Natural killer cell (primary cell): Measurements from ENCODE around the gene S100A13. TPM values are rescaled to one million over a fixed set of nuclear protein-coding genes. Genes with fewer than 3 reads are reported as not detected.

Source experiments
- ATAC-seq, 3 donors: fragments of 150-1000 bp in 2 of 3; fragments of 200-7000 bp in 1 of 3; cut with Tn5 transposase; 1 replicate in 1 of 3; 2 replicates in 2 of 3; pipeline ENCODE4 v1.10.0; 2021; ENCODE audit warnings: mild to moderate bottlenecking in 2 of 3, moderate library complexity in 2 of 3
- DNase-seq, 2 donors: peaks; one replicate each; pipeline versions ENCODE4 v3.0.0 to v3.0.0-alpha.2; 2013 to 2021; ENCODE audit warnings: mixed read lengths in 1 of 2
- H3K27ac ChIP-seq: one replicate; pipeline ENCODE4 v1.5.1; 2013; ENCODE audit warnings: mild to moderate bottlenecking, low read length
- H3K27me3 ChIP-seq: one replicate; pipeline ENCODE4 v1.6.1; 2013; ENCODE audit warnings: low read length; ENCODE audit not compliant: control insufficient read depth, insufficient read depth
- H3K36me3 ChIP-seq: one replicate; pipeline ENCODE4 v1.6.1; 2013; ENCODE audit warnings: low read length; ENCODE audit not compliant: control insufficient read depth, insufficient read depth
- H3K4me1 ChIP-seq: one replicate; pipeline ENCODE4 v1.6.1; 2013; ENCODE audit warnings: low read length; ENCODE audit not compliant: control insufficient read depth, insufficient read depth
- H3K4me3 ChIP-seq: one replicate; pipeline ENCODE4 v1.5.1; 2013; ENCODE audit warnings: low read length
- H3K9me3 ChIP-seq: one replicate; pipeline ENCODE4 v1.6.1; 2013; ENCODE audit warnings: low read length; ENCODE audit not compliant: control insufficient read depth, insufficient read depth
- H3K27ac Mint-ChIP-seq, 2 donors: one replicate each; pipeline ENCODE4 v1.8.0; 2022; ENCODE audit warnings: mild to moderate bottlenecking in 2 of 2, mixed read lengths in 2 of 2, moderate library complexity in 1 of 2
- H3K27me3 Mint-ChIP-seq, 2 donors: one replicate each; pipeline ENCODE4 v1.8.0; 2022; ENCODE audit warnings: low read depth in 2 of 2, mixed read lengths in 2 of 2
- H3K36me3 Mint-ChIP-seq: one replicate; pipeline ENCODE4 v1.8.0; 2022; ENCODE audit warnings: mixed read lengths
- H3K4me1 Mint-ChIP-seq, 2 donors: one replicate each; pipeline ENCODE4 v1.8.0; 2022; ENCODE audit warnings: mixed read lengths in 2 of 2
- H3K4me3 Mint-ChIP-seq: one replicate; pipeline ENCODE4 v1.8.0; 2022; ENCODE audit warnings: mild to moderate bottlenecking, moderate library complexity, mixed read lengths
- H3K9me3 Mint-ChIP-seq, 2 donors: one replicate each; pipeline ENCODE4 v1.8.0; 2022; ENCODE audit warnings: mixed read lengths in 2 of 2
- WGBS: methylation state at CpG from one replicate; pipeline ENCODE4 v1.1.7; 2013; ENCODE audit warnings: missing lambda C conversion rate; ENCODE audit not compliant: insufficient coverage; 5-methylcytosine and 5-hydroxymethylcytosine counted together
- intact Hi-C: fragments of 100-400 bp; cut with micrococcal nuclease; formaldehyde crosslinking; loops from one replicate; pipeline ENCODE4 v1.14.2; 2022
- total RNA-seq, 4 donors: library from RNA; stranded (reverse); fragments of 120-200 nt in 1 of 4; gene quantifications; one replicate each; pipeline versions ENCODE4 v1.2.3 to v1.2.4, GENCODE V29; 2013 to 2022
- TF ChIP-seq, protein P1 (sequence below): fragments of 200-600 bp; IDR thresholded peaks from one replicate; pipeline ENCODE4 v1.8.0; 2022; ENCODE audit warnings: antibody characterized with exemption

The S100A13 gene
- total RNA-seq, 3 donors from 2014 or later (not counting 1 experiment from before 2014, with no cell fraction given) = 4.0 to 5.8 (median 4.1) TPM

DNA sequence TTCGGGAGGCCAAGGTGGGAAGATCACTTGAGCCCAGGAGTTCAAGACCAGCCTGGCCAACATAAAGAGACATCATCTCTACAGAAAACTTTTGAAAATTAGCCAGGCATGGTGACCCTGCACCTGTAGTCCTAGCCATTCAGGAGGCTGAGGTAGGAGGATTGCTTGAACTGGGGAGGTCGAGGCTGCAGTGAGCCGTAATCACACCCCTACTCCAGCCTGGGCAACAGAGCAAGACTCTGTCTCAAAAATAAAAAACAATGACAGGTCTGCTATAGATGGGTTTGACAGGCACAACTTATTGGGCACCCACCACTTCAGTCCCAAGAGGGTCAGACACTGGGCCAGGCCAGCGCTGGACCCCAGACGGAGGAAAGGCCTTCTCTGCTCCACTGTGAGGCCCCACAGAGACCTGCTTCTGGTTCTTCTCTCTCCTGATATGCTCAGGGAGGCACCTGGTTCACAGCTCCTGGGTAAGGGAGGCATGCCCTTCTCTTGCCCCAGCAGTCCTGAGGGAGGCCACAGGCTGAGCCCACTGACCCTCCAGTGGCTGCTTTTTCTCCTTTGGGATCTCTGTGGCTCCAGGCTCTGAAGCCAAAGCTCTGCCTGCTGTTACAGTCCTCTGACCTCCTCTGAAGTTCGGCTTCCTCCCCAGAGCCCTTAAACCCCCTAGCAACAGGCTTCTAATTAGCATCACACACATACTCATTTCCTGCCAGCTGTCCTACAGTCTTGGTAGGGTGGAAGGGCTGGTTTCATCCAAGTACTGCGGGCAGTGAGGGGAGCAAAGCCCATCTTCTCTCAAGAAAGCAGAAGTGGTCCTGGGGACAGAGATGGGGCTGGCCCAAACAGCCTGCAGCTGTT, 28.8 kb downstream of the S100A13 start:
- H3K27ac ChIP-seq = peak overlapping the region; percentile 67
- H3K36me3 ChIP-seq = no peaks in the 10 kb centered on the region
- H3K27me3 ChIP-seq = no peaks in the 10 kb centered on the region
- Mint-ChIP-seq H3K27me3 (peaks cover 0 to 2% of the 10 kb centered on the region in 2 donors), H3K4me3 (no peak overlapping the region), H3K36me3 (no peaks in the 10 kb centered on the region), H3K9me3 (no peaks in the 10 kb centered on the region), H3K27ac (no peak overlapping the region), H3K4me1 (no peaks in the 10 kb centered on the region)
- TF ChIP-seq, protein P1, sequence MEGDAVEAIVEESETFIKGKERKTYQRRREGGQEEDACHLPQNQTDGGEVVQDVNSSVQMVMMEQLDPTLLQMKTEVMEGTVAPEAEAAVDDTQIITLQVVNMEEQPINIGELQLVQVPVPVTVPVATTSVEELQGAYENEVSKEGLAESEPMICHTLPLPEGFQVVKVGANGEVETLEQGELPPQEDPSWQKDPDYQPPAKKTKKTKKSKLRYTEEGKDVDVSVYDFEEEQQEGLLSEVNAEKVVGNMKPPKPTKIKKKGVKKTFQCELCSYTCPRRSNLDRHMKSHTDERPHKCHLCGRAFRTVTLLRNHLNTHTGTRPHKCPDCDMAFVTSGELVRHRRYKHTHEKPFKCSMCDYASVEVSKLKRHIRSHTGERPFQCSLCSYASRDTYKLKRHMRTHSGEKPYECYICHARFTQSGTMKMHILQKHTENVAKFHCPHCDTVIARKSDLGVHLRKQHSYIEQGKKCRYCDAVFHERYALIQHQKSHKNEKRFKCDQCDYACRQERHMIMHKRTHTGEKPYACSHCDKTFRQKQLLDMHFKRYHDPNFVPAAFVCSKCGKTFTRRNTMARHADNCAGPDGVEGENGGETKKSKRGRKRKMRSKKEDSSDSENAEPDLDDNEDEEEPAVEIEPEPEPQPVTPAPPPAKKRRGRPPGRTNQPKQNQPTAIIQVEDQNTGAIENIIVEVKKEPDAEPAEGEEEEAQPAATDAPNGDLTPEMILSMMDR = no peak
- intact Hi-C loops = no loop called here
- DNase-seq (peak in 1 of 2 donors; percentile 34), ATAC-seq (peak in 2 of 3 donors; percentile 24 to 45)
- H3K4me1 ChIP-seq = peaks cover 14% of the 10 kb centered on the region
- WGBS = 55% methylated on average over 7 of the region's 7 CpGs
- no peak overlapping the region for H3K4me3 ChIP-seq
- H3K9me3 ChIP-seq = no peaks in the 10 kb centered on the region

DNA sequence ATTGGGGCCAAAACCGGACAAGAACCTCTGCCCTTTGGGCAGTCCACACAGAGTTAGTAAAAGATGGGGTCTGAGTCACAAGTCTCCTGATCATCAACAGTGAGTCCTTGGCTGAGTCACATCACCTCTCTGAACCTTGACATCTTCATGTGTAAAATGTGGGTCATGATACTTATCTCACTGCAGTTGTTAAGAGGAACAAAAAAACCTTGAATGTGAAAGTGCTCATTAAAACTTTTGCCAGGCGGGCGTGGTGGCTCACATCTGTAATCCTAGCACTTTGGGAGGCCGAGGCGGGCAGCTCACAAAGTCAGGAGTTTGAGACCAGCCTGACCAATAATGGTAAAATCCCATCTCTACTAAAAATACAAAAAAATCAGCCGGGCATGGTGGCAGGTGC, 30.1 kb downstream of the S100A13 start:
- H3K9me3 ChIP-seq = no peaks in the 10 kb centered on the region
- no peaks in the 10 kb centered on the region for H3K9me3 Mint-ChIP-seq
- H3K36me3 ChIP-seq = no peaks in the 10 kb centered on the region
- no peak overlapping the region for H3K4me3 Mint-ChIP-seq
- H3K27me3 ChIP-seq = no peaks in the 10 kb centered on the region
- intact Hi-C loops = no loop called here
- H3K27me3 Mint-ChIP-seq = no peaks in the 10 kb centered on the region
- no peak overlapping the region for H3K27ac Mint-ChIP-seq
- TF ChIP-seq, protein P1 = no peak
- no peaks in the 10 kb centered on the region for H3K36me3 Mint-ChIP-seq
- H3K4me1 Mint-ChIP-seq = no peaks in the 10 kb centered on the region
- peaks cover 14% of the 10 kb centered on the region for H3K4me1 ChIP-seq
- no peak overlapping the region for H3K4me3 ChIP-seq
- DNase-seq (no peak), ATAC-seq (no peak)
- H3K27ac ChIP-seq = no peak overlapping the region
- 89% methylated on average over 6 of the region's 6 CpGs for WGBS

DNA sequence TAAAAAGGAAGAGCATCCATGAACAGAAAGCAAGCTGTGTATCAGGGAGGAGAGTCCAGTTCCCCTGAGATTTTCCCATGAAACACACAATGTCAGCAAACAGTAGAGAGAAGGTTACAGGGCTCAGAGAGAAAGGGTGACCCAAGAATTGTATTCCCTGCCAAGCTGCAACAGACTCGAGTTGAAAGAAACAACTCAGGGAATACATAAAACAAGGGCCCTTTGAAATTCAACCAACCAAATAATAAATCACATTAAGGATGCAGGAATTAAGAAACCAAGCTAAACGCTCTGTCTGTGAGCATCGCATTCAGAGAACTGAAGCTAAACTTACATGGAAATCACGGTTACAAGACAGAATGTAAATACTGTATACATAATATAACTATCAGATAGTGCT, 34.6 kb downstream of the S100A13 start:
- Mint-ChIP-seq H3K27ac (no peak overlapping the region), H3K4me3 (no peak overlapping the region), H3K36me3 (no peaks in the 10 kb centered on the region), H3K9me3 (no peaks in the 10 kb centered on the region), H3K27me3 (peaks cover 1 to 10% of the 10 kb centered on the region in 2 donors), H3K4me1 (no peaks in the 10 kb centered on the region)
- Histone ChIP-seq H3K9me3 (no peaks in the 10 kb centered on the region), H3K4me3 (no peak overlapping the region), H3K27ac (no peak overlapping the region), H3K4me1 (no peaks in the 10 kb centered on the region), H3K27me3 (no peaks in the 10 kb centered on the region), H3K36me3 (no peaks in the 10 kb centered on the region)
- 50% methylated on average over 1 of the region's 4 CpGs for WGBS
- ATAC-seq (no peak), DNase-seq (no peak)
- TF ChIP-seq, protein P1 = no peak
- intact Hi-C loops = no loop called here
